SJSA1 (cell line): ENCODE results near the gene NPAS2. TPM values are rescaled to one million over a fixed set of nuclear protein-coding genes. Genes with fewer than 3 reads are reported as not detected.

Source experiments
- DNase-seq, 2 experiments: peaks; one replicate each; pipeline ENCODE4 v3.0.0-alpha.2; 2015 to 2020; ENCODE audit warnings: low spot score in 2 of 2, low read depth in 1 of 2
- H3K27ac ChIP-seq: fragments of 250-450 bp; sonication (Bioruptor Pico); 2 replicates; pipeline ENCODE4 v1.5.1; 2020; ENCODE audit warnings: mild to moderate bottlenecking, moderate library complexity
- H3K27me3 ChIP-seq: fragments of 250-450 bp; sonication (Bioruptor Pico); replicated peaks from 2 replicates; pipeline ENCODE4 v1.5.1; 2020; ENCODE audit warnings: mild to moderate bottlenecking, moderate library complexity
- H3K36me3 ChIP-seq: fragments of 250-450 bp; sonication (Bioruptor Pico); 2 replicates; pipeline ENCODE4 v1.5.1; 2020; ENCODE audit warnings: mild to moderate bottlenecking
- H3K4me1 ChIP-seq: fragments of 250-450 bp; sonication (Bioruptor Pico); replicated peaks from 2 replicates; pipeline ENCODE4 v1.6.1; 2021; ENCODE audit warnings: mild to moderate bottlenecking
- H3K4me3 ChIP-seq: fragments of 250-450 bp; sonication (Bioruptor Pico); 2 replicates; pipeline ENCODE4 v1.5.1; 2020; ENCODE audit warnings: mild to moderate bottlenecking
- H3K9me3 ChIP-seq: fragments of 250-450 bp; sonication (Bioruptor Pico); replicated peaks from 2 replicates; pipeline ENCODE4 v1.5.1; 2020; ENCODE audit warnings: mild to moderate bottlenecking
- total RNA-seq: library from RNA; depleted of rRNA; stranded (reverse); fragments of >200 nt; shearing (Covaris generic); gene quantifications from 2 replicates; pipeline ENCODE4 v1.2.3, GENCODE V29; 2014

Gene NPAS2
- total RNA-seq, 1 experiment from 2014 or later = 4.0 TPM

- no peak for DNase-seq
- Histone ChIP-seq H3K4me1 (peaks cover 12% of the 10 kb centered on the region), H3K27me3 (no peaks in the 10 kb centered on the region), H3K36me3 (no peaks in the 10 kb centered on the region), H3K4me3 (no peak overlapping the region), H3K9me3 (no peaks in the 10 kb centered on the region), H3K27ac (no peak overlapping the region)
Measured at GRCh38 chr2:100953406-100954043, 133.6 kb downstream of the NPAS2 start.

- no peak for DNase-seq
- Histone ChIP-seq H3K4me1 (peaks cover 15% of the 10 kb centered on the region), H3K9me3 (no peaks in the 10 kb centered on the region), H3K36me3 (no peaks in the 10 kb centered on the region), H3K4me3 (no peak overlapping the region), H3K27ac (no peak overlapping the region), H3K27me3 (no peaks in the 10 kb centered on the region)
Measured at GRCh38 chr2:100954044-100954420, 134.1 kb downstream of the NPAS2 start.

GRCh38 chr2:100955226-100955625 lies 135.3 kb downstream of the NPAS2 start:
- Histone ChIP-seq H3K36me3 (no peaks in the 10 kb centered on the region), H3K27ac (no peak overlapping the region), H3K4me3 (no peak overlapping the region), H3K9me3 (no peaks in the 10 kb centered on the region), H3K27me3 (no peaks in the 10 kb centered on the region), H3K4me1 (peaks cover 24% of the 10 kb centered on the region)
- no peak for DNase-seq

- no peak for DNase-seq
Measured at GRCh38 chr2:100956081-100956480, 136.1 kb downstream of the NPAS2 start.

GRCh38 chr2:100957996-100958653 lies 138.2 kb downstream of the NPAS2 start:
- no peaks in the 10 kb centered on the region for H3K27me3 ChIP-seq
- H3K27ac ChIP-seq = peak overlapping the region; percentile 34
- H3K36me3 ChIP-seq = no peaks in the 10 kb centered on the region
- H3K4me3 ChIP-seq = peak overlapping the region; percentile 14; the same call in 1 of the 2 replicates
- H3K9me3 ChIP-seq = no peaks in the 10 kb centered on the region
- DNase-seq = peak in 1 of 2 experiments; percentile 59
- peaks cover 24% of the 10 kb centered on the region for H3K4me1 ChIP-seq

More at GRCh38 chr2:100956081-100956480, 136.1 kb downstream of the NPAS2 start:
- Histone ChIP-seq H3K4me3 (no peak overlapping the region), H3K27me3 (no peaks in the 10 kb centered on the region), H3K4me1 (peaks cover 24% of the 10 kb centered on the region), H3K27ac (no peak overlapping the region), H3K36me3 (no peaks in the 10 kb centered on the region), H3K9me3 (no peaks in the 10 kb centered on the region)

- Histone ChIP-seq H3K4me3 (no peak overlapping the region), H3K27me3 (no peaks in the 10 kb centered on the region), H3K9me3 (no peaks in the 10 kb centered on the region), H3K4me1 (peaks cover 24% of the 10 kb centered on the region), H3K27ac (no peak overlapping the region), H3K36me3 (no peaks in the 10 kb centered on the region)
- peak in 1 of 2 experiments; percentile 11 for DNase-seq
Measured at GRCh38 chr2:100959225-100959880, 139.4 kb downstream of the NPAS2 start.

GRCh38 chr2:100960688-100961087 lies 140.7 kb downstream of the NPAS2 start:
- no peak overlapping the region for H3K27ac ChIP-seq
- no peak for DNase-seq
- no peak overlapping the region for H3K4me3 ChIP-seq
- H3K4me1 ChIP-seq = peaks cover 24% of the 10 kb centered on the region
- H3K36me3 ChIP-seq = no peaks in the 10 kb centered on the region
- H3K9me3 ChIP-seq = no peaks in the 10 kb centered on the region
- H3K27me3 ChIP-seq = no peaks in the 10 kb centered on the region

GRCh38 chr2:100962366-100963025 lies 142.6 kb downstream of the NPAS2 start:
- DNase-seq = no peak
- H3K27me3 ChIP-seq = no peaks in the 10 kb centered on the region
- H3K36me3 ChIP-seq = no peaks in the 10 kb centered on the region
- no peak overlapping the region for H3K27ac ChIP-seq
- no peak overlapping the region for H3K4me3 ChIP-seq
- peaks cover 23% of the 10 kb centered on the region for H3K4me1 ChIP-seq
- H3K9me3 ChIP-seq = no peaks in the 10 kb centered on the region

- DNase-seq = no peak
- Histone ChIP-seq H3K4me1 (peaks cover 18% of the 10 kb centered on the region), H3K9me3 (no peaks in the 10 kb centered on the region), H3K27ac (no peak overlapping the region), H3K27me3 (no peaks in the 10 kb centered on the region), H3K36me3 (no peaks in the 10 kb centered on the region), H3K4me3 (no peak overlapping the region)
Measured at GRCh38 chr2:100963026-100963375, 143.1 kb downstream of the NPAS2 start.

- Histone ChIP-seq H3K4me3 (no peak overlapping the region), H3K27me3 (no peaks in the 10 kb centered on the region), H3K27ac (no peak overlapping the region), H3K36me3 (no peaks in the 10 kb centered on the region), H3K9me3 (no peaks in the 10 kb centered on the region), H3K4me1 (peaks cover 8% of the 10 kb centered on the region)
- no peak for DNase-seq
Measured at GRCh38 chr2:100964222-100964621, 144.3 kb downstream of the NPAS2 start.

- no peaks in the 10 kb centered on the region for H3K27me3 ChIP-seq
- no peaks in the 10 kb centered on the region for H3K36me3 ChIP-seq
- H3K4me1 ChIP-seq = peaks cover 3% of the 10 kb centered on the region
- no peak overlapping the region for H3K4me3 ChIP-seq
- no peak for DNase-seq
- no peak overlapping the region for H3K27ac ChIP-seq
- H3K9me3 ChIP-seq = no peaks in the 10 kb centered on the region
Measured at GRCh38 chr2:100964681-100965169, 144.8 kb downstream of the NPAS2 start.

- Histone ChIP-seq H3K4me1 (no peaks in the 10 kb centered on the region), H3K36me3 (no peaks in the 10 kb centered on the region), H3K4me3 (no peak overlapping the region), H3K9me3 (no peaks in the 10 kb centered on the region), H3K27ac (no peak overlapping the region), H3K27me3 (no peaks in the 10 kb centered on the region)
- no peak for DNase-seq
Measured at GRCh38 chr2:100965596-100965995, 145.7 kb downstream of the NPAS2 start.

- no peak overlapping the region for H3K27ac ChIP-seq
- no peaks in the 10 kb centered on the region for H3K4me1 ChIP-seq
- no peaks in the 10 kb centered on the region for H3K9me3 ChIP-seq
- H3K36me3 ChIP-seq = no peaks in the 10 kb centered on the region
- H3K4me3 ChIP-seq = no peak overlapping the region
- no peak for DNase-seq
- no peaks in the 10 kb centered on the region for H3K27me3 ChIP-seq
Measured at GRCh38 chr2:100967716-100968115, 147.8 kb downstream of the NPAS2 start.
